ENCODE data around the gene LRMDA.

Gene LRMDA

GRCh38 chr10:76210211-76210610 lies 778.8 kb downstream of the LRMDA start:
- DNase-seq (ENCODE audit: low spot score) = no peak

- no peak for DNase-seq (ENCODE audit: low spot score)
These were observed 780.3 kb downstream of the LRMDA start for GRCh38 chr10:76211691-76212090.

GRCh38 chr10:76213876-76214275 lies 782.5 kb downstream of the LRMDA start:
- no peak for DNase-seq (ENCODE audit: low spot score)

GRCh38 chr10:76218035-76218434 lies 786.6 kb downstream of the LRMDA start:
- DNase-seq (ENCODE audit: low spot score) = no peak

- DNase-seq (ENCODE audit: low spot score) = no peak
These were observed 797.9 kb downstream of the LRMDA start for GRCh38 chr10:76229341-76229740.

GRCh38 chr10:76230921-76231285 lies 799.5 kb downstream of the LRMDA start:
- DNase-seq (ENCODE audit: low spot score) = no peak

GRCh38 chr10:76231286-76231934 lies 800.0 kb downstream of the LRMDA start:
- DNase-seq (ENCODE audit: low spot score) = no peak

GRCh38 chr10:76234499-76235226 lies 803.2 kb downstream of the LRMDA start:
- no peak for DNase-seq (ENCODE audit: low spot score)

GRCh38 chr10:76236356-76236755 lies 804.9 kb downstream of the LRMDA start:
- no peak for DNase-seq (ENCODE audit: low spot score)

GRCh38 chr10:76242956-76243355 lies 811.5 kb downstream of the LRMDA start:
- DNase-seq (ENCODE audit: low spot score) = no peak

- DNase-seq (ENCODE audit: low spot score) = peak; percentile 13
These were observed 812.8 kb downstream of the LRMDA start for GRCh38 chr10:76244061-76244686.

GRCh38 chr10:76245951-76246495 lies 814.6 kb downstream of the LRMDA start:
- DNase-seq (ENCODE audit: low spot score) = no peak

- DNase-seq (ENCODE audit: low spot score) = no peak
These were observed 817.3 kb downstream of the LRMDA start for GRCh38 chr10:76248649-76249200.

- DNase-seq (ENCODE audit: low spot score) = no peak
These were observed 820.6 kb downstream of the LRMDA start for GRCh38 chr10:76251841-76252671.

- no peak for DNase-seq (ENCODE audit: low spot score)
These were observed 821.3 kb downstream of the LRMDA start for GRCh38 chr10:76252733-76253132.

GRCh38 chr10:76255241-76255640 lies 823.8 kb downstream of the LRMDA start:
- DNase-seq (ENCODE audit: low spot score) = no peak

- no peak for DNase-seq (ENCODE audit: low spot score)
These were observed 826.4 kb downstream of the LRMDA start for GRCh38 chr10:76257816-76258215.

- DNase-seq (ENCODE audit: low spot score) = no peak
These were observed 834.2 kb downstream of the LRMDA start for GRCh38 chr10:76265441-76266113.

GRCh38 chr10:76268530-76268929 lies 837.1 kb downstream of the LRMDA start:
- no peak for DNase-seq (ENCODE audit: low spot score)

GRCh38 chr10:76268954-76269353 lies 837.5 kb downstream of the LRMDA start:
- no peak for DNase-seq (ENCODE audit: low spot score)

- no peak for DNase-seq (ENCODE audit: low spot score)
These were observed 839.0 kb downstream of the LRMDA start for GRCh38 chr10:76270464-76270863.

All from Ammon's horn (tissue), 1 donor.